ENCODE measurements around the gene CALHM6.

Gene CALHM6

DNA sequence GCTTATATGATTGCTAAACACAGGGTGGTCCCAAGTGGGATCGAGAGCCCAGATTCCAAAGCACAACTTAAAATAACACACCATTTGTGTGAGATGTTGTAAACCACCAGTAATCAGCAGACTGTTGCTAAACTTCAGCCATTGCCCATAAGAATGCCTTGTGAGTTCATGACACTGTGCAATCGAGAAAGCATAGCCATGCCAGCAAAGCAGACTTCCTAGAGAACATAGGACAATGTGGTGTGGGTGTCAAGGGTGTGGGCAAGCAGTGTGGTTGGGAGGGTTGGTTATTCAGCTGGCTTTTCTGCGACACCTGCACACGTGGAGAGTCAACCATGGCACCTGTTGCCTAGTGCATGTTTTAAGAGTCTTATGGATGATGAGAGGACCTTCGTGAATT lies 16.1 kb upstream of the CALHM6 start:
- no peak for DNase-seq (ENCODE audit: low read depth in 3 of 3, low spot score in 1 of 3)

- DNase-seq (ENCODE audit: low read depth in 3 of 3, low spot score in 1 of 3): no peak
Measured at GRCh38 chr6:116446399-116446798, 14.8 kb upstream of the CALHM6 start.

DNA sequence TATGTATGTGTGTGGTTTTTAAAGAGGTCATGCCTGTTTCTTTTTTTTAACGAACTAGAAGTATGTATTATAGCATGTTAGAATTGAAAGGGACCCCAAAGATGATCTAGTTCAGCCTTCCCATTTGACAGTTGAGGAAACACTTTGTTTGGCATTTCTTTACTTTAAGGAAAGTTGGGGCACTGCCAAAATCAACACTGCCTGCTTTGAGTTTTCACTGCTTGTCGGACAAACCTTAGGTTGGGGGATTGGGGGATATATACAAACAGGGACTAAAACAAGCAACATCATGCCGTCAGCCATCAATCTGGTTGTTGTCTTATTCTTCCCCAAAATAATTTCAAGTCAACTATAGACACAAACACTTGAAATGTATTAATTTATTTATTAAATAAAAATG lies 14.1 kb upstream of the CALHM6 start:
- DNase-seq (ENCODE audit: low read depth in 3 of 3, low spot score in 1 of 3): no peak

GRCh38 chr6:116447496-116448011 lies 13.6 kb upstream of the CALHM6 start:
- DNase-seq (ENCODE audit: low read depth in 3 of 3, low spot score in 1 of 3): no peak

GRCh38 chr6:116449565-116449964 lies 11.6 kb upstream of the CALHM6 start:
- DNase-seq (ENCODE audit: low read depth in 3 of 3, low spot score in 1 of 3): no peak

- DNase-seq (ENCODE audit: low read depth in 3 of 3, low spot score in 1 of 3): no peak
Measured at GRCh38 chr6:116450185-116450710, 10.9 kb upstream of the CALHM6 start.

DNA sequence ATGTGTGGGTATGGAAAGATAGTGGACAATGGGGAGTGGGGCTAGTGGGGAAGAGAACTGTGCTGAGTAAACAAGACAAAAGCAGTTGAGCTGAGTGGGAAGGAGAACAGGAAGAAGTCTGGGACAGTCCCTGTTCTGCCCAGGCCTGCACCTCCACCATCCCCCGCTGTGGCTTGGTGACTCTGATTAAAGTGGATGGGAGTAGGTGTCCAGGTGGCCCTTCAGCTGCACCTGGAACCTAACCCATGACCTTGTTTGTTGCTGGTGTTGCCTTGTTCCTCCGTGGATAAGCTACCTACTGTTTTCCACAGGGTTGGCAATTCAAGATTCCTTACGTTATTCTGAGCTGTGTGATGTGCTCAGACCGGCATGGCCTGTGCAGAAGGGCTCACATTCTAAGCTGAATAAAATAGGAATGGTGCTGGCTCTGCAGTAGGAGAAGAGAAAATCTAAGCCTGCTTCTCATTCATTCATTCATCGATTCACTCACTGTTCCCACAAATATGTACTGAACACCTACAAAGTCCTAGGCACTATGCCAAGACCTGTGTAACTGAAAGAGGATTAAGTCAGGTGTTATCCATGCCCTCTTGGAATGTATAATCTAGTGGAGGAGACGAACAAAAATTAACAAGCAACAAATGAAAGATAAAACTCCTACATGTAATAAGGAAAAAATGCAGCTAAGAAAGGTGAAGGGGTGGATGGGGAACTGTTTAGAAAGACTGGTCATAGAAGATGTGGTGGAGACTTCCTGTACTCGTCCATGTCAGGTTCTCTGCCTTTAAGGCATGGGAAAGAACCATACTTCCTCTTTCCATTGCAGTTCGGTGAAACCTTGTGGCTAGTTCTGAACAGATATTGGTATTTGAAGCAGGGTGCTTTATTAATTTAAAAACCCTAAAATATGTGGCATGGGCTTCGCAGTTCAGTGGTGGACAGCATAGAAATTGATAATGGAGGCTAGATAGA lies 10.1 kb upstream of the CALHM6 start:
- DNase-seq (ENCODE audit: low read depth in 3 of 3, low spot score in 1 of 3): no peak

GRCh38 chr6:116451916-116452315 lies 9.3 kb upstream of the CALHM6 start:
- DNase-seq (ENCODE audit: low read depth in 3 of 3, low spot score in 1 of 3): no peak

DNA sequence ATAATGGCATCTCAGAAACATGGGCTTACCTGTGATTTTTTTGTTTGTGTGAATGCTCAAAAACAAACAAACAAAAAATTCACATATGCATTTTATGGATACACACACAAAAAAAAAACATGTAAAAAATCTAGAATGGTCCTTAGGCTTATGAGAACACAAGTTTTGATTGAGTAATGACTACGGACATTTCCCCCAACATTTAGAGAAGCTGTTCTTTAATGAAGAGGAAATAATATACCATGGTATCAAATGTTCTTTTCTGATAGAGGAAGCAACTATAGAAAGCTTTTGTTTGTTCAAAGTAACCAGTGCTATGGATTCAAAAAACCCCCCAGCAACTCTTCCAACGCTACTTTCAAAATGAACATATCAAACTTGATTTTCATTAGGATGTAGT lies 8.6 kb upstream of the CALHM6 start:
- DNase-seq (ENCODE audit: low read depth in 3 of 3, low spot score in 1 of 3): no peak

- DNase-seq (ENCODE audit: low read depth in 3 of 3, low spot score in 1 of 3): no peak
Measured at GRCh38 chr6:116456106-116456505, 5.1 kb upstream of the CALHM6 start.

DNA sequence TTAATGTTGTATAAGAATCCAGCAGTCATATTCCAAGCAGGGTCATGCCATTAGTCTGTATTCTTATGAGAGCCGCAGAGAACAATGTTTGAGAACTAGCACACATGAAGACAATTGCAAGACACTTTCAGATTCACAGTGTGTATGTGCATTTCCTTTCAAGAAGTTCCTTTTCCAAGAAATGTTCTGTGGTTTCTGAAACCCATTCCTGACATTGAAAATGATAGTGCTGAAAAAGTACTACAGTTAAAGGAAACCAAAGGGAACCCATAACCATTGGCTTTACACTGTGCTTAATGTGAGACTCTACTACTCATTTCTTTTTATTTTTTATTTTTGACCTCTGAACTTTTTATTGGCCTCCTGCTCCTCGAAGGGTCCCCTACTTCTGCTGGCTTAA lies 4.2 kb upstream of the CALHM6 start:
- no peak for DNase-seq (ENCODE audit: low read depth in 3 of 3, low spot score in 1 of 3)

- DNase-seq (ENCODE audit: low read depth in 3 of 3, low spot score in 1 of 3): no peak
Measured at GRCh38 chr6:116458264-116458663, 2.9 kb upstream of the CALHM6 start.

DNA sequence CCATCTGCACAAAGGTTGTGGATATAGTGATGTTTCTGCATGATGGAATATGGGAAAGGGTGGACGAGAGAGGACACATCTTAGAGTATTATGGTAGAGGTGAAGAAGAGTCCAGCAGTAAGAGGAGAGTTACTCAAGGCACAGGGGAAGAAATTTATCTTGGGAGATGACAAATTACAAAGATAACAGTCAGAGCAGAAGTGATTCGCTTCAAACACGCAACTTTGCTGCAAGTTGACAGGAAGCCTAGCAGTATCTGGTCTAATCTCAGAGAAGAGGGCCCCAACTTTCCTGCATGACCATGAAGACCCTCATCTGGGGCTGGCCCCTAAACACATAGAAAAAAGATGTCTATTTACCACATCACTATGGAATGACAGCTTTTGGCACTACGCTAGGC lies 1.2 kb upstream of the CALHM6 start:
- DNase-seq (ENCODE audit: low read depth in 3 of 3, low spot score in 1 of 3): no peak

- peak in 2 of 3 donors; percentile 14 to 18 for DNase-seq (ENCODE audit: low read depth in 3 of 3, low spot score in 1 of 3)
Measured at GRCh38 chr6:116461932-116462885, 1.0 kb downstream of the CALHM6 start.

- DNase-seq (ENCODE audit: low read depth in 3 of 3, low spot score in 1 of 3): no peak
Measured at GRCh38 chr6:116463301-116463700, 2.1 kb downstream of the CALHM6 start.

GRCh38 chr6:116465246-116465645 lies 4.1 kb downstream of the CALHM6 start:
- no peak for DNase-seq (ENCODE audit: low read depth in 3 of 3, low spot score in 1 of 3)

DNA sequence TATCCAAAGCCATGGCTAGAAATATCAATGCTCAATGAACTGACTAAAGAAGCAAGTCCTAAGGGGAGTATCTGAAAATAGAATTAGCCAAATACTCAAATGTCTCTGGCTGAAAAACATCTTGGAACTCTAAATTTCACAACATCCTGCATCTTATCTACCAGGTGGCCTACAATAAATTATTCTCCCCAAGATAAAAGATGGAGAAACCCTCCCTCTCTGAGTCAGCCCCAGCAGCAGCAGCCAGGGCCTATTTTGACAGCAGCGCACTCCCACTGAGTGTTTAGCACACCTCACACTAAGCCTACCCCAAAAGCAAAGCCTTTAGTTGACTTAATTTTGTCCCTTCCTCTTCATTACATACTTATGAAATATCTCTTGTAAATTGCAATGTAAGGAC lies 5.9 kb downstream of the CALHM6 start:
- no peak for DNase-seq (ENCODE audit: low read depth in 3 of 3, low spot score in 1 of 3)

- DNase-seq (ENCODE audit: low read depth in 3 of 3, low spot score in 1 of 3): no peak
Measured at GRCh38 chr6:116467514-116467913, 6.3 kb downstream of the CALHM6 start.

GRCh38 chr6:116468293-116468692 lies 7.1 kb downstream of the CALHM6 start:
- DNase-seq (ENCODE audit: low read depth in 3 of 3, low spot score in 1 of 3): no peak

GRCh38 chr6:116471531-116471930 lies 10.4 kb downstream of the CALHM6 start:
- DNase-seq (ENCODE audit: low read depth in 3 of 3, low spot score in 1 of 3): no peak

- no peak for DNase-seq (ENCODE audit: low read depth in 3 of 3, low spot score in 1 of 3)
Measured at GRCh38 chr6:116472706-116473105, 11.5 kb downstream of the CALHM6 start.

Data from stimulated activated CD4-positive, alpha-beta T cell treated with anti-CD3 and anti-CD28 coated beads, TNF-alpha, amount 100 ng/mL, for 1 hour (primary cell).